Measurements from ENCODE around the gene SCN10A.

The SCN10A gene

GRCh38 chr3:38717355-38718240, 98.4 kb downstream of the SCN10A start:
- no peak for DNase-seq

GRCh38 chr3:38713121-38713520, 102.9 kb downstream of the SCN10A start:
- no peak for DNase-seq

DNA sequence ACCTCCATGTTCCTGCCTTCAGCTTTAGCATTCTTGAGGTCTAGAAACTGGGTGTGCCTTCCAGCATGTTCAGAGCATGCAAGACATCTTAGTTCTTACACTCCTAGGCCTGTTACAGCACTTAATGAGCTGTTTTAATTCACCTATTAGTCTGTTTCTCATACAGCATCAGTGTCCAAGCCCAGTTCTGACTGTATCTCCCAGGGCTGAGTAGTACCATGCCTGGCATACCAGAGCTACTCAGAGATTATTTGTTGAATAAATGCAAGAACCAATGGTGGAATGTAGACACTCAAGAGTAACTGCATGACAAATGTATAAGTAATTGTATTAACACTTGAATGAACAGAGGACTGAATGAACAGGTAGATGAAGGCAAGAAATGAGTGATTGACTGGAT, 104.7 kb downstream of the SCN10A start:
- DNase-seq: no peak

- no peak for DNase-seq
Observed at GRCh38 chr3:38707730-38708129, 108.3 kb downstream of the SCN10A start.

GRCh38 chr3:38706961-38707360, 109.1 kb downstream of the SCN10A start:
- DNase-seq: no peak

- no peak for DNase-seq
Observed at GRCh38 chr3:38702231-38702630, 113.8 kb downstream of the SCN10A start.

DNA sequence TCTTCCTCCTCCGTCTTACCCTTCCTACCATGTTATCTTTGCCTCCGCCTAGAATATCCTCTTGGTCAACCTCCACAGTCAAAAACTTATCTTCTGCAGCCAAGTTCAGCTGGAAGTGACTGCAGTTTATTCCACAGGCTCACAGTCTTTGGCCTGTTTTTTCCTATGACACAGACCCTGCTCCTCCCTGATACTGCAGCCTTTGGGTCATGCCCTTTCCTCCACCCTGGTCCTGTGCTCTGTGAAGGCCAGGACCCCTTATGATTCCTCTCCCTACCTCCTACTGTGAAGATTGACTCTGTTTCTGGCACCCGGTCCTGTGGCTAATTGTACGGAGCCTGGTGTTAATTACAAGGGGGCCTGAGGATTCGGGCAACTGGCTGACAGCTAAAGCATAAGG, 117.3 kb downstream of the SCN10A start:
- DNase-seq: no peak

GRCh38 chr3:38698061-38698460, 118.0 kb downstream of the SCN10A start:
- DNase-seq: no peak

DNA sequence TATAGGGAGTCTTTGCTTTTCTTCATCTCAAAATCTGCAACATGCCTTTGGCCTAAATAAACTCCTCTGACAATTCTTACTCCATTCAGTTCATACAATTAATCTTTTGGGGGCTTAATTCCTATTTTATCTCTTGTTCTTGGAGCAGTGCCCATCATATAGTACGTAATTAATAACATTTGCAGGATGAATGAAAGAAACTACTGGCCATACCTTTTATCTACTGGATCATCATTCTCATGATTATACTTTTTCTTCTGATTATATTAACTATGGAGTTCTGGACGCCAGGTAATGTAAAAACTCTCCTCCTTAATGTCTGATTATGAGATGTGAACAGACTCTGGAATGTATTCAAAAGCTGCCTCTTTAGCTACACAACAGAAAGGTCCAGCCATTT, 120.0 kb downstream of the SCN10A start:
- DNase-seq: no peak

- DNase-seq: no peak
Observed at GRCh38 chr3:38690185-38690584, 125.8 kb downstream of the SCN10A start.

DNA sequence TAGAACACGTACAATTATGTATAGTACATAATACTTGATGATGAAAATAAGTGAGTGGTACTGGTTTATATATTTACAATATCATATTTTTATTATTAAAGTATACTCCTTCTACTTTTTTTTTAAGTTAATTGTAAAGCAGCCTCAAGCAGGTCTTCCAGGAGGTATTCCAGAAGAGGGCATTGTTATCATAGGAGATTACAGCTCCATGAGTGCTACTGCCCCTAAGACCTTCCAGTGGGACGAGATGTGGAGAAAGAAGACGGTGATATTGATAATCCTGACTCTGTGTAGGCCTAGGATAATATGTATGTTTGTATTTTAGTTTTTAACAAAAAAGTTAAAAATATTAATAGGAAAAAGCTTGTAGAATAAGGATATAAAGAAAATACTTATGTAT, 126.2 kb downstream of the SCN10A start:
- DNase-seq: no peak

DNA sequence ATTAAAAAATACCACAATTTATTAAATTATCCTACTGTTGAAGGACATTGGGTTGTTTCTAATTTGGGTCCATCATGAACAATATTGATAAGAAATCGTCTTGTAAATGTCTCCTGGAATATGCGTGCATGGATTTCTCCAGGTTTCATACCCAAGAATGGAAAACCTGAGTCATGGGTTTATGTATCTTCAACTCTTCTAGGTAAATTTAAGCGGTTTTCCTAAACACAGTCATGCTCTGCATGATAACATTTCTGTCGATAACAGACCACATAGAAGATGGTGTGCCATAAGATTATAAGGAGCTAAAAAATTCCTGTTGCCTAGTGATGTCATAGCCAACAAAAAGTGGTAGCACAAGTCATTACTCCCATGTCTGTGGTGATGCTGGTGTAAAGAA, 126.7 kb downstream of the SCN10A start:
- DNase-seq: no peak

GRCh38 chr3:38687321-38687720, 128.7 kb downstream of the SCN10A start:
- DNase-seq: no peak

GRCh38 chr3:38684546-38684945, 131.5 kb downstream of the SCN10A start:
- no peak for DNase-seq

DNA sequence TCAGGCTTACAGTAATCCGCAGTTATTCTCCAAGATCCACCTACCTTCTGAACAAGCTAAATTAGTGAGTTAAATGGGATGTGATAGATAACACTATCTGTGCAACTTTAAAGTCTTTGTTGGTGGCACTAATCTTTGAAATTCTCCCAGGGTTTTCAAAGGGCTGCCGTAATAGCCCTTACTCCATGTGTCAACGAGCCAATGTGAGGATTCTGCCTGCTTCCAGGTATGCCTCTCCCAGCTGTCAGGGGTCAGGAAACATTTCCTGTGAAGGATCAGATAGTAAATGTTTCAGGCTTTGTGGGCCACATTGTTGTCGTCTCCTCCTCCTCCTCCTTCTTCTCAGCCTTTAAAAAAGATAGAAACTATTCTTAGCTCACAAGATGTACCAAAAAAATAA, 146.3 kb downstream of the SCN10A start:
- no peak for DNase-seq

- no peak for DNase-seq
Observed at GRCh38 chr3:38662544-38662943, 153.5 kb downstream of the SCN10A start.

DNA sequence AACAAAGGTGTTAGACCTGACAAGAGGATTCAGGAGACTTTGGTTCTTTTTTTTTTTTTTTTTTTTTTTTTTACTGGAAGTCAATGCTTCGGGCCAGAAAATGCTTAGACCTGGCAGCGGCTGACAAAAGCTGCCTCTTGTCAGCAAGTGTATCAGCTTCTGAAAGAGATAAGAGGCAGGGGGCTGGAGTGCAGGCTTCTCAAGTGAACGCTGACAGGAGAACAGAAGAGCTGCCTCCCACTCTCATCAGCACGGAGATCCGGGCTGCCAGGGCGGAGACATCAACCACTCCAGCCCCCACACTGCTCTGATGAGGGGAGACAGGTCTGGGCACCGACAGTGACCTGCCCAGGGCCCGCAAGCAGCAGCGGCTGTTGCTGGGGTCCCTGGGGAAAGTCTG, 157.2 kb downstream of the SCN10A start:
- DNase-seq: no peak

DNA sequence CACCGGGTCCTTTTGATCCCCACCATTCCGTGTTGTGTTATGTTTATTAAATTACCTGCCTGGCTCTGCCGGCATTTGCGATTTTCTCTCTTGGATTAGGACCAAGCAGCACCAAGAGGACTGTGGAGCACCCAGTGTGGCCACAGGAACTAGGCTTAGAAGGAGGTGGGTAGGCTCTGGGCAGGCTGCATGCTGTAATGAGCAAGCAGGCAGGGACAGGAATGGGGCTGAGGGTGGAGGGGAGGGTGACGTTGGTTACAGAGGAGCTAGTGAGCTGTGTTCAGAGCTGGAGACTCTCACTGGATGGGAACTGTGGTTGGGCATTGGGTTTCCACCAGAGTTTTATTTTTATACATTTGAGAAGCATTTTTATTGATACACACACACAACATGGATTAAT, 158.6 kb downstream of the SCN10A start:
- DNase-seq: no peak

DNA sequence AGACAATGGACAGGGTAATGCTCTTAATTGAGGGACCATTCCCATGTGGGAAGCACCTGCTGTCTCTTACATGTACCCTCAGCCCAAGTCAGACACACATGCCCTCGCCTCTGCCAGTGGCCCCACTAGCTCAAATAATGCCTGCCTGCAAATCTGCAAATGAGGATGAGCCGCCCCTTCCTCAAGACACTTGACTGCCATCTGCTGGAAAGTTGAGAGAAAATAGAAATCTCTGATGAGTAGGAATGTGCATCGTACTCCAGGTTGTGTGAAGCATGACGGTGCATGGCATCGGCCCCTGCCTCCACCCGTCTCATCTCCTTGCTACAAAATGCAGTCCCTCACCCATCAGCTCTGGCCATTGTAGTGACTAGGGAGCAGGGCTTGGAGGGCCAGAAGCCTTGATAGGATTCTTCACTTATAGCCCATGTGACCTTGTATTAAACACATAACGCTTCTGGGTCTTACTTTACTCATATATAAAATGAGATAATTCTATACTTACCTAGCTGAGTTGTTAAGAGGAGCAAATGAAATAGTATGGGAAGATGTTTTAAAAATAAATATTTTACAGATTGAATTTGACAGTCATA, 160.2 kb downstream of the SCN10A start:
- DNase-seq: no peak

DNA sequence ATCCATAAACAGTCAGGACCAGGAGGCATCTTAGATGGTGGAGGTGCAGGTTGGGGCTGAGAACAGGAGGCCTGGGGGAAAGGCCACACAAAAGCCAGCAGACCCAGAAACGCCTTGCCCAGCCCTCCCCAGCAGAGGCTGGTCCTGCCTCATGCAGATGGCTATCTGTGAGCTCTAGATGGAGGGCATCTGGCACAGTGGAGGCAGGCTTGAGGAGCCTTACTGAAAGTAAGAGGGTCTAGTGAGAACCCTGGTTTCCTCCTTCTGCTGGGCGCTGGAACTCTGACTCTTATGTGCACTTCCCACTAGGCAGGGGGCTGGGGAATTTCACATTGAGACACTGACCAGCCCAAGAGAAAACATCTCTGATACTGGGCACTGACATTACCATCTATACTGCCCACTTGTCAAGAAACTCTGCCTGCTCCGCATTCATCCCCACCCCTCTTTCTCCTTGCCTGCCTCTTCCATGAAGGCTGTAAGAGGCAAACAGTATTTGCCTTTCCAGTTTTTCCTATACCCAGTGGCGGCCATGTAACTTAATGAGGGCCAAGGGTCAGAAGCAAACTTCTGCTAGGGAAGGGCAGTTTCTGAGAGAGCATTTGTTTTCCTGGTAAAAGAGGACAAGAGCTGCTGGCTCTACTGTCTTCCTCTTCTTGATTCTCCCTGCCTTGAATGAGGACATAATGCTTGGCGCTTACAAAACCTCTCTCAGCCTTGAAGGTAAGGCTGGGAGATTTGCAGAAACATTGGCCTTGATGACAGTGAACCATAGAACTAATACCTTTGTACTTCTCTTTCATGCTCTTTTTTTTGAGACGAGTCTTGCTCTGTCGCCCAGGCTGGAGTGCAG, 162.1 kb downstream of the SCN10A start:
- DNase-seq: no peak

DNA sequence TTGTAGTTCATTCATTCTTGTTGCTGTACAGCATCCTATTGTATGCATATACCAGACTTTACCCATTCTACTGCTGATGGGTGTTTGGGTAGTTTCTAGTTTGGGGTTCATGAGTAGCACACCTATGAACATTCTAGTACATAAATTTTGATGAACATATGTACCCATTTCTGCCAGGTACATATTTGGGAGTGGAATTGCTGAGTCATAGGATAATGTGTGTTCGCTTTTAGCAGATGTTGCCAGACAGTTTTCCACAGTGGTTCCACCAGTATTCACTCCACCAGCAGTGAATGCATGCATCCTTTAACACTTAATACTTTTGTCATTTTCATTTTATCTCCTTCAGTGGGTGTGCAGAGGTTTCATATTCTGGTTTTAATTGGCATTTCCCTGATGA, 163.1 kb downstream of the SCN10A start:
- no peak for DNase-seq

DNA sequence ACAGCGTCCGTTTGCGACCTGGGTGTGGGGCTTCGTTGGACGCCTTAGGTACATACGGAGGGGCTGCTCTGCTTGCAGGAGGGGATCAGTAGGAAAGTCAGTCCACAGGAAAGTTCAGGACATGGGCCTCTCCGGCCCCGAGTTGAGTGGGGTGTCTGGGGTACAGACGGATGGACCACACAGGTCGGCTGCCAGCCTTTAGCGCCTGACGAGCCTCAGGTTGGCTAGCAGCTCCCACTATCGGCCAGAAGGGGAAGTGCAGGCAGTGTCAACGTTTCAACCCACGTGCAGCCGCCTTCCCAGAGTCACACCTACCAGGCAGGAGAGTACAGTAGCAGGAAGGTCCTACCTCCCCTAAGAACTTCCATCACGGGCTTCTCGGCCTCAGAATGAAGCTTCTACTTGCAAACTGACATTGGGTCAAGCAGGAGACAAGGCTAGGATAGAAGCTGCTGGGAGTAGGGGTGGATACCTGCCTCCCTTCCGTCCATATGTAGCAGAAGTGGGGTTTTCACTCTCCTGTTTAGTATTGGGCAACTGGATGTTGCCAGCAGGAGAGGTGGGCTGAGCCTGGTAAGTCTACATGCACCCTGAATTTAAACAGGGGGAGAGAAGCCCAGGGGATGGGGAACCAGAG, 164.7 kb downstream of the SCN10A start:
- DNase-seq: peak; percentile 56

Data from T-helper 9 cell (primary cell).